GM18867 (cell line): ENCODE results near the gene BCL11A.

Source experiments
- ATAC-seq: cut with Tn5 transposase; IDR thresholded peaks from one replicate; pipeline ENCODE4 v1.9.1; 2021; ENCODE audit warnings: mild to moderate bottlenecking, moderate library complexity; ENCODE audit not compliant: unreplicated experiment

Gene BCL11A

DNA sequence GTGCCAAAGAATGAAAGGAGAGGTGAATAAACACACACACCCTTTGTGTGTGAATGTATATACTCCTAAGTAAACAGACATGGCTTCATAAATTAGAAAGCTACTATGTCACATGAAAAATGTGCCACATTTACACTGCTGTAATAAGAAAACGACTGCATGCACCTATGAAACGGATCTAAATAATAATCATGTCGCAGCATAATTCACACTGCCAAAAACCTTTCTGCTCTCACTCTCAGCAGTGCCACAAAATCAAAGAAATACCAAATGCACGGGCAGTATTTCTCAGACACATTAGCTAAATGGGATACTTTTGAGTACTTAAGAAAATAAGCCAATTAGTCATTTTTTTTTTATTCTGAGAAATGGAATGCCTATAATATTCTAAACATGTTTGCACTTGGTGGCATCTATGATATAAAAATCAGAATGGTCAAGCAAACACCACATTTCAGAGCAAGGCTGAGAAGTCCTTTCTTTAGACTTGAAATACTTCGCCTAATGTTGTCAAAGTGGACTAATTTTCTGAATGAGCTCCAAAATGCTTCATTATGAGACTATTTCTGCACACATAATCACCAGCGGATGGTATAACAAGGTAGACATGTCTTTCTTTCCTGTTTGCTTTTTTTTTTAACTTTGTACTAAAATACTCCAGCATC lies 6.6 kb downstream of the BCL11A start:
- no peak for ATAC-seq

DNA sequence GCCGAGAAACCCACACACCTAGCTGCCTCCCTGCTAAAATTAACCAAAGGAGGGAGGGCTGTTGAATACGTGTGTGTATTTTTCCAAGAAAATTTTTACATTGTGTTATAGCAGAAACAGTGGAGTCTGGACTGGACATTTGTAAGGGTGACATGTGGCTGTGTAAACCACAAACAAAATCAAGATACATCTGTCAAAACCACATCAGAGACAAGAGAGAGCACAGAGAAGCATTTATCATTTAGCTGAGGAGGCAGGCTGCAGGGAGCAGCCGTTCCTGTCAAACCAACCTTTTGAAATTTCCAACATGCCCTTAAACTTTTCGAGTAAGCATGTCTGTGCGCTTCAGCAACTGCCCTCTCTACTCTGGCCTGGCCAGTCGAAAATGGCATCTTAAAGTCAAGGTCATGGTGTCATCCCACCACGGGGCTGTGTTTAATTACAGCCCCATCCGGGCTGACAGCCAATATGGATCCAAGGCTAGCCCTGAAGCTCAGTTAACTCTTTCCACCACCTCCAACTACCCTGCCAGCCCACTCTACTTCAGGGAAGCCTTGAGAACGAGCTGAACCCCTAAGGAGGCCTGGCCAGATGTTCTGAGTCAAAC lies 8.4 kb downstream of the BCL11A start:
- ATAC-seq: no peak

- no peak for ATAC-seq
Observed at GRCh38 chr2:60544062-60544461, 9.4 kb downstream of the BCL11A start.

- ATAC-seq: no peak
Observed at GRCh38 chr2:60541056-60541651, 12.3 kb downstream of the BCL11A start.

DNA sequence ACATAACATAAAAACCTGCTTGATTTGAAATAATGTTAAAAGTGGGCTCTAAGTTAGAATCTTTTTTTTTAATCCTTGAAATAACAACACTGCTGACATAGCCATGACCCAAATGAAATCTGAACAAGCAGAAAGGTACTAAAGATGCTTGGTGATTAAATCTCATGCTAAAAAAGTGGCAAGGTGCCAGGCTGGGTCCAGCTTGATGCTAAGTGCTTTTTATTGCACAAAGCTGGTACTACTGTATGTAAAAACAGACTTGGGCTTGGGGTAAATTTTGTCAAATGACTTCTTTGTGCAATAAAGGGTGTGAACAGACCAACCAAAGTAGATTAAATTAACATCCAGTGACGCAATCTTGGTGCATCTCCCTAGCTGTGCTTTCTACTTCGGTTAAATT lies 13.4 kb downstream of the BCL11A start:
- ATAC-seq: no peak

- ATAC-seq: no peak
Observed at GRCh38 chr2:60539140-60539539, 14.3 kb downstream of the BCL11A start.

GRCh38 chr2:60538101-60538500 lies 15.4 kb downstream of the BCL11A start:
- ATAC-seq: no peak

DNA sequence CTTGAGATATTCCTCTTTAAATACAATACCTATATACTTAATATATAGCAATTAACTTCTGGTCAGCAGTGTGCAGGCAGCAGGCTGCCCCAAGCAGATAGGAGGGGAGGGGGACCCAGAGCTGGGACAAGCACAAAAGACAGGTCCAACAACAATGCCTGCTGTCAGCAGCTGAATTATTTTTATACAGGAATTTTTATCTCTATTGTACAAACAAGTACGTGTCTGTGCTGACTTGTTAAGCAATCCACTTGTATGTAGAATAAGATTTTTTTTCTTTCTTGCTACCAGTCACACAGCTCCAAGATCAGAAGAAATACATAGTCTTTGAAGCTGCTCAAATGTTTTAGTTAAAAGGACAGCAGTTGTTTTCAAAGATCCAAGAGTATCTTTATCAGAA lies 16.7 kb downstream of the BCL11A start:
- no peak for ATAC-seq

- peak; percentile 85 for ATAC-seq
Observed at GRCh38 chr2:60535685-60536312, 17.7 kb downstream of the BCL11A start.

DNA sequence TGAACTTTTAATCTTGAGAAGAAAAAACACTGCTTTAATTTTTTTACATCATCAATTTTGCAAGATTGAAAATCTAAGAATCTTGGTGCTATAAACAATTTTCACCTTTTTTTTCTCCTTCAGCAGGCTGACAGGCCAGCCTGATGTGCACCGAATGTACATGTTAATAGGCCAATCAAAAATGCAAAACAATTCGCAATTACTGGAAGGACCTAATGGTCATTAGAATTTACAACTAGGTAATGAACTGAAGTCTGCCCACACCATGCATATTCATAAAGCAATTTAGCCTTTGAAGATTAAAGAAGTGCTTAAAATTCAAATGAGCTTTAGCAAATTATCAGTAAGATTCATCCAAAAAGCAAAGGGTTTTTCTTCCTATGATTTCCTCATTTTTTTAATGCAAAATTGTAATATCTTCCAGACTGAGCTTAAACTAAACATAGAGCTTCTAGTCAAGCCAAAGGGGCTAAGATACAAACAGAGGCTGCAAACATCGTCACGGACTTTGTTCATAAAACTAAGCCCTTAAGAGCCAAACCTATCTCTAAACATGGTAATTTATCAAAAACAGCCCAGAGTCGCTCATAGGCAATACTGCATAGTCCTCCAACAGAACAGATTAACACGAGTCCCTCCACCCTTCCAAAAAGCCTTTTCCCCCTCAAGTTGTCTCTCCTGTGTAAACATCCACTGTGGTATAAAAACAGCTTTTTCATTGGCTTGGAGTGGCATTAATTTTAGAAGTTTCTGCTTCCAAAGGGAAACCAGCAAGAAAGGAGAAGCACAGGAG lies 18.4 kb downstream of the BCL11A start:
- ATAC-seq: no peak

GRCh38 chr2:60534052-60534685 lies 19.3 kb downstream of the BCL11A start:
- no peak for ATAC-seq

DNA sequence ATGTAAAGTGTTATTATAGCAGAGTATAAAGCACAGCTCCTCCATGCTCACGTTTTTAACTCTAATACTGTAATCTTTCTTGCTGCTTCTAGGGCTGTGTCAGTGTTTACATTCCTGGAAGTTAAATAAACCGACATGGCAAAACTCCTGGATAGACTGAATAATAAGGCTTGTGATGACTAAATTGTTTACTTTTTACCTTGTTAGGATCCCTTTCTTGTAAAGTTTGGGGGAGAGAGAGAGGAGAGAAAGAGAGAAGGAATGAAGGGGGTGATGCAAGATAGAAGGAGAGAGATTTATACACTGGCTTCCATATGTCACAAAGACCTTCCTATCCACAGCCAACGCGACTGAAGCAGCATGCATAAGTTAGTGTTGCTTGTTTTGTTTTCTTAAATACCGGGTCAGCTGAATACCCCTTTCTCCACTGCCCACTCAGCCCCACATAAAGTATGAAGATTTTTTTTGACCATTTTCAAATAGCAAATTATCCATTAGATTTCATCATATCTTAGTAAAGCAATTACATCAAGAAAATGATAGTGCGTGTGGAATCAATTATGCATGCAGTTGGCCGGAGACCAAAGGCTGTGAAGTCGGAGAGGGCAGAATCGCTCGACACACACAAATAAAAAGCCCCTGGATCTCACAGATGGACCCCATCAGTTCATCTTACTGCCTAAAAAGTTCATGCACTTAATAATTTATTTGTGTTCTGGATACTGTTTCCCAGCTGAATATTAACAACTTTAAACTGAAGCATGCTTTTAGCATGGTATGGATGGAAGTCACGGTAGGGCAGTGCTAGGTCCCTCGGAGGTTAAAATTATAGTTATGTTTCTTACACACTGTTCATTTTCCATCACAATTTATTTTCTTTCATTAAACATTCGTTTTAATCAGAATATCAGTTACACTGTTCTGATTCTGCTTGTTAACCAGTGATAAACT lies 20.1 kb downstream of the BCL11A start:
- no peak for ATAC-seq

DNA sequence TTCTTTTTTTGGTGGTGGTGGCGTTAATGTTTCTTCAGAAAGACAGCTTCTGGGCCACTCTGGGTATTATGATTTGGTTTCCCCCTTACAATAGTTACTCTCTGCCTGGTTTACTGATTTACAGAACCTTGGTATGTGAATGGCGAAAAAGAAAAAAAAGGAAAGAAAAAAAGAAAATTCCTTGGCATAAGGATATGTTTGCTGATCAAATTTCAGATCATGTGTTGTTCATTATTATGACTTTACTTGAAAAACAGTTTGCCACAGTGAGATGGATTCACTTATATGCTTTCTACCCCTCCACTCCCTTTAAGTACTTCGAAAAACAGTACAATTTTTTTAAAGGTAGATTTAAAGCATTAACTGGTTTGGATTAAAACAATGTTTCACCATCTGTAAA lies 21.0 kb downstream of the BCL11A start:
- ATAC-seq: no peak

DNA sequence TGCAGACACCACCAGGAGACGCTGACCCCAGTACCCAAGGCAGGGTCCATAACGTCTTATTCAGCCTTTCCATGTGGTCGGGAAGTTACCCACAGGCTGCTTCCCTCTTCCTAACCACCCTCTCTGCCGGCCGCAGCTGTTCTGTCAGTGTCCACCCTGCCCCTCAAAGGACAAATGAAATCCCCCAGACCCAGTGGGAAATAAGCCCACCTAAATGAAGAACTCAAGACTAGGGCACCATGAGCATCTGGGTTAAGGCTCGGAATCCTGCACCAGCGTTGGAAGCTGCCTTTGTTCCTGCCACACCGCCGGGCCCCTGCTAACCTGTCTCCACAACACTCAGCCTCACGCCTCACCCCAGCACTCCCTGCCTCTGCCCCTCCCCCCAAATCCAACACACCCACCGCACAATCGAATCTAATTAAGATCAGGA lies 21.7 kb downstream of the BCL11A start:
- ATAC-seq: no peak

DNA sequence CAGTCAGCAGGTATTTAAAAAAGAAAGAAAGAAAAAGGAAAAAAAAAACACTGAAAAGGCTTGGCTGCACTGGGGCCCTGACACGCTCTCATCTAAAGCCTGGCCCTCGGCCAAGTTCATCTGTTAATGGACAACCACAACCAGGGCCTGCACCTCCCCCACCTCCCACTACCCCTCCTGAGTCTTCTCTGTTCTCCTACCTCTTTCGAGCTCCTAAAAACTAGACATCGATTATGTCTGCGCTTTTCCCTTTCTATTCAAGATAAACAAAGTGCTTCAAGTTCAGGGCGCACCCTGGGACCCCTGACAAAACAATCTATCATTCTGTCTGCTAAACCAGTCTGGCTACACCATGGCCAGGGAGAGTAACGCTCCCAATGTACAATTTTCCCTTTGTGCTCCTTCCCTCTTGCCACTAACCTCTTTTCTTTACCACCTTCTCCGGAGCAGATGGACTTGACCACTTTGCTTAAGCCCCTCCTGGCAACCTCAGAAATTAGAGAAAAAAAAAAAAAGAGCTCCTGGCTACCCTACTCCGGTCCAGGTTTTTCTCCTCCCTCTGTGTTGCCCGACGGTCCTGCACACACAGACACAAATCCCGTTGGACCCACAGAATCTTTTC lies 22.7 kb downstream of the BCL11A start:
- no peak for ATAC-seq

GRCh38 chr2:60529785-60530627 lies 23.4 kb downstream of the BCL11A start:
- no peak for ATAC-seq

DNA sequence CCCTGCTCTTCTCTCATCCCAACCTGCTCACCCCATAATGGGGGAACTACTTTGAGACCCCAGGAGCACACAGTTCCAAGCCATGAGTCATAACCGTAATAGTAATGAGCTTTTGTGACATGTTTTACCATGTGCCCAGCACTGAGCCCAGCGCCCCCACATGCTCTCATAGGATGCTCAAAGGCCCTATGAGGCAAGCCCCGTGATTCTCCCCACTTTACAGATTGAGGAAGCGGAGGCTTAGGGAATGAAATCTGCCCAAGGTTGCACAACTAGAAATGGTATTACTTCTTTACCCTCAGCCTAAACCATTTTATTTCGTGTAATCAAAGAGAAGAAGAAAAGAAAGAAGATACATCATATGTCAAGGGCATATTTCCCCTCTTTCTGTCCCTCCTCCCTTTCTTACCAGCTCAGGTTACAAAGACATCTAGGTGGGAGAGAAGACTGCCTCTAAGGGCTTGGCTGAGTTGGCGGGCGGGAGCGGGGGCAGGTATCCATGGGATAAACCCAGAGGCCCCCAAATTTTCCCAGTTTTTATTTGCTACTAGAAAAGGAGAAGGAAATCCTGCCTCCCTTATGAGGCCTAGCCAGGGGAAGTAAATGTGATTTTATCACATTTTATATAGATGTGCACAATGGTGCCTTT lies 24.2 kb downstream of the BCL11A start:
- ATAC-seq: no peak
